NT2/D1 (cell line): ENCODE data around the gene SEC14L5.

Experiments
- DNase-seq: peaks from one replicate; pipeline ENCODE4 v3.0.0-alpha.2; 2011; ENCODE audit warnings: low read depth, low spot score
- H3K27me3 ChIP-seq: 2 replicates; pipeline ENCODE4 v1.6.0; 2011; ENCODE audit warnings: mild to moderate bottlenecking; ENCODE audit not compliant: insufficient read length, insufficient read depth
- H3K36me3 ChIP-seq: 2 replicates; pipeline ENCODE4 v1.6.1; 2011; ENCODE audit warnings: mild to moderate bottlenecking, low read length, mixed read lengths; ENCODE audit not compliant: insufficient read depth, insufficient read length
- H3K4me1 ChIP-seq: 2 replicates; pipeline ENCODE4 v1.5.1; 2011; ENCODE audit not compliant: insufficient read depth, insufficient read length
- H3K4me3 ChIP-seq: 2 replicates; pipeline ENCODE4 v1.5.1; 2011; ENCODE audit warnings: low read depth; ENCODE audit not compliant: insufficient read length
- H3K9ac ChIP-seq: 2 replicates; pipeline ENCODE4 v1.6.0; 2011; ENCODE audit warnings: low read depth; ENCODE audit not compliant: insufficient read length
- H3K9me3 ChIP-seq: 2 replicates; pipeline ENCODE4 v1.5.1; 2011; ENCODE audit warnings: mild to moderate bottlenecking, low read length; ENCODE audit not compliant: insufficient read depth
- SUZ12 ChIP-seq: IDR thresholded peaks from 2 replicates; pipeline ENCODE4 v1.6.1; 2011; ENCODE audit not compliant: insufficient read length, insufficient read depth; ENCODE audit errors: extremely low read depth
- YY1 ChIP-seq: IDR thresholded peaks from 2 replicates; pipeline ENCODE4 v1.6.1; 2011; ENCODE audit not compliant: insufficient read length, insufficient read depth
- ZNF274 ChIP-seq: IDR thresholded peaks from 2 replicates; pipeline ENCODE4 v1.6.1; 2011; ENCODE audit warnings: mild to moderate bottlenecking, low read depth, low read length

Gene SEC14L5

DNA sequence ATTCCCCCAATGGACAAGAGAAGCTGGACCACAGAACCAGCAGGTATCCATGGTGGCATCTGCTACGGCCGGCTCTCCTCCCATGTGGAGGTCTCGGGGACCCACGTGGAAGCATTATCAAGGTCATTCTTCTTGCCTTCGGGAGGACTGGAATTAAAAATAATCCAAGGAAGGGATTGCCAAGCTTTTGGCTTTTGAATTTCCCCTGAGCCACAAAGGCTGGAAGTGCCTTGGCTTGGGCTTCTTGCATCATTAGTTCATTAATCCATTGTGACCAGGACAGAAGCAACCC, 59.5 kb downstream of the SEC14L5 start:
- no peak overlapping the region for H3K4me3 ChIP-seq
- no peaks in the 10 kb centered on the region for H3K36me3 ChIP-seq
- H3K9ac ChIP-seq: no peak overlapping the region
- DNase-seq: no peak
- no peak for TF ChIP-seq SUZ12
- TF ChIP-seq ZNF274: no peak
- no peaks in the 10 kb centered on the region for H3K9me3 ChIP-seq
- no peaks in the 10 kb centered on the region for H3K27me3 ChIP-seq
- peaks cover 11% of the 10 kb centered on the region for H3K4me1 ChIP-seq

DNA sequence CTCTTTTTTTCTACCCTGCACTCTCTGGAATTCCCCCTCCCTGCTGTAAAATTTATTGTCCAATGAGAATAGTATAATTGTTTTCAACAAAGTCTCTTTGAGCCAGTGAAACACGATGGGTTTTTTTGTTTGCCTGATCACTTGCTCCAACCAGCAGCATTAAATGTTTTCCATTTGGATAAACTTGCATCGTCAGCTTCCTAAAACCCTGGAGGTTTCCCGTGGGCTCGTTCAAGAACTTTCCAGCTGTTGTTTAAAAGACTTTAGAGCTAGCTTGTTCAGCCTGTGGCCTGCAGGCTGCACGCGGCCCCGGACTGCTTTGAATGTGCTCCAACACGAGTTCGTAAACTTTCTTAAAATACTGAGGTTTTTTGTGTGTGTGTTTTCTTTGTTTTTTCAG, 60.7 kb downstream of the SEC14L5 start:
- DNase-seq: no peak
- Histone ChIP-seq H3K4me3 (no peak overlapping the region), H3K27me3 (no peaks in the 10 kb centered on the region), H3K4me1 (peaks cover 11% of the 10 kb centered on the region), H3K9me3 (no peaks in the 10 kb centered on the region), H3K36me3 (no peaks in the 10 kb centered on the region), H3K9ac (no peak overlapping the region)
- TF ChIP-seq ZNF274 (no peak), YY1 (no peak), SUZ12 (no peak)

DNA sequence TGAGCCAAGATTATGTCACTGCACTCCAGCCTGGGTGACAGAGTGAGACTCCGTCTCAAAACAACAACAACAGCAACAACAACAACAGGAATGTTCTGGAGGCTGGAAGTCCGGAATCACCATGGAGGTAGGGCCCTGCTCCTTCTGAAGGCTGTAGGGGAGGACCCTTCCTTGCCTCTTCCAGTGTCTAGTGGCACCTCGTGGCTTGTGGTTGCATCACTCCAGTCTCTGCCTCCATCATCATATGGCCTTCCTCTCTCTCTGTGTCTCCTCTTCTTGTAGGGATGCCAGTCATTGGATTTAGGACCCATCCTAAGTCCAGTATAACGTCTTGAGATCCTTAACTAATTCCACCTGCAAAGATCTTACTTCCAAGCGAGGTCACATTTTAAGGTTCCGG, 61.6 kb downstream of the SEC14L5 start:
- Histone ChIP-seq H3K4me1 (peaks cover 7% of the 10 kb centered on the region), H3K9ac (no peak overlapping the region), H3K9me3 (no peaks in the 10 kb centered on the region), H3K36me3 (peaks cover 5% of the 10 kb centered on the region), H3K27me3 (no peaks in the 10 kb centered on the region), H3K4me3 (no peak overlapping the region)
- TF ChIP-seq YY1: no peak
- TF ChIP-seq SUZ12: no peak
- TF ChIP-seq ZNF274: no peak
- no peak for DNase-seq

DNA sequence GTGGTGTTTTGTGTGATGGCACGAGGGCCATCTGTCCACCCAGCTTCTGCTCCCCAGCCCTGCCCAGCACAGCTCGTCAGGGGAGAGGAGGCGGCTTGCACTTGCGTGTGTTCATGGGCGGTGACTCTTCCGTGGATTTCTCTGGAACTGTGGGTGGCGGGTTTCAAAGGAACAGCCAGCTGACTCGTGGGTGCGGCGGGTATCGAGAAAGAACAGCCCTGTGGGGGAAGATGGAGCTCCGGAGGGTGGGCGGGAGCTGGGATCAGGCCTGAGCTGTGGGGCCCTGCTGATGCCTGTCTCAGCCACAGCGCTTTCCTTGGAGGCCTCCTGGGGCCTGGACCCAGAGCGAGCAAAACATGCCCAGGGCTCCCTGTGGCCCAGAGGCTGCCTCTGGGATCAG, 62.4 kb downstream of the SEC14L5 start:
- H3K9me3 ChIP-seq: no peaks in the 10 kb centered on the region
- no peak overlapping the region for H3K4me3 ChIP-seq
- H3K27me3 ChIP-seq: no peaks in the 10 kb centered on the region
- peaks cover 13% of the 10 kb centered on the region for H3K4me1 ChIP-seq
- no peak overlapping the region for H3K9ac ChIP-seq
- TF ChIP-seq YY1 (no peak), ZNF274 (no peak), SUZ12 (no peak)
- H3K36me3 ChIP-seq: peaks cover 9% of the 10 kb centered on the region
- DNase-seq: no peak

GRCh38 chr16:5022521-5022920, 64.4 kb downstream of the SEC14L5 start:
- Histone ChIP-seq H3K9me3 (no peaks in the 10 kb centered on the region), H3K4me3 (no peak overlapping the region), H3K4me1 (peaks cover 15% of the 10 kb centered on the region), H3K27me3 (no peaks in the 10 kb centered on the region), H3K36me3 (peaks cover 16% of the 10 kb centered on the region), H3K9ac (no peak overlapping the region)
- TF ChIP-seq YY1: no peak
- no peak for TF ChIP-seq ZNF274
- TF ChIP-seq SUZ12: no peak
- no peak for DNase-seq

GRCh38 chr16:5024632-5025031, 66.5 kb downstream of the SEC14L5 start:
- DNase-seq: no peak
- Histone ChIP-seq H3K9me3 (no peaks in the 10 kb centered on the region), H3K4me1 (peaks cover 15% of the 10 kb centered on the region), H3K36me3 (peaks cover 32% of the 10 kb centered on the region), H3K27me3 (no peaks in the 10 kb centered on the region), H3K9ac (peak overlapping the region; percentile 39), H3K4me3 (no peak overlapping the region)
- TF ChIP-seq SUZ12 (no peak), YY1 (no peak), ZNF274 (no peak)

DNA sequence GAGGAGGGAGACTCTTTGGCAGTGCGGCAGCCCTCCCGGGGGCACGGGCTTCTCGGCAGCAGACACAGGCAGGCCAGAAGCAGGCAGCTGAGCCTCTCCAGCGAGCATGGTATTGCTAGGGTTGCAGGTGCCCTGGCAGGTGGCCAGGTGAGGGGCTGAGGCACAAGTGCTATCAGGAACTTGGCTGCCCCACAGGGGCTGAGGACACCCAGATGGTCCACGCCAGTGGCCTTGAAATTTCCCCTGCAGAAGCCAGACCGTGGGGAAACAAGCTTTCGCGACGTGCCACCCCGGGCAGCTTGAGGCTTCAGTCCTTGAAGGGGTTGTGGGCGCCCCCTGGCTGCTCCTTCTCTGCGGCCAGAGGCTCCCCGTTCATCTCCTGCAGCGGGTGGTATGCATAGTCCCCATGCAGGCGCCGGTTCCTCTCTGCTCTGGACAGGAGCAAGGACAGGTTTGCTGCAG, 67.1 kb downstream of the SEC14L5 start:
- no peaks in the 10 kb centered on the region for H3K9me3 ChIP-seq
- no peaks in the 10 kb centered on the region for H3K27me3 ChIP-seq
- no peak overlapping the region for H3K4me3 ChIP-seq
- DNase-seq: peak; percentile 50
- peak overlapping the region; percentile 39 for H3K9ac ChIP-seq
- H3K36me3 ChIP-seq: peaks cover 33% of the 10 kb centered on the region
- peaks cover 15% of the 10 kb centered on the region for H3K4me1 ChIP-seq
- TF ChIP-seq ZNF274 (no peak), SUZ12 (no peak), YY1 (no peak)

DNA sequence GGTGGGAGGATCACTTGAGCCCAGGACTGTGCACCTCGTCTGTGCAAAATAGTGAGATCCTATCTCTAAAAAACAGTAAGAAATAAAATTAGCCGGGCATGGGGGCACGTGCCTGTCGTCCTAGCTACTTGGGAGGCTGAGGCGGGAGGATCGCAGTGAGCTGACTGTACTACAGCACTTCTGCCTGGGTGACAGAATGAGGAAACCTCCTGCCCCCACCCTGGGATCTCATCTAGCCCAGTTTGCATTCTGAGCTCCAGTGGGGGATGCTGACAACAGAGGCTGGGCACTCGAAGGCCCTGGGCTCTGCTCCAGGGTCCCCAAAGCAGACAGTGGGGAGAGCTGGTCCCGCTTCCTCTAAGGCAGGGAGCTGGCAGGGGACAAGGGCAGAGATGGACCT, 68.5 kb downstream of the SEC14L5 start:
- Histone ChIP-seq H3K4me3 (no peak overlapping the region), H3K4me1 (peaks cover 11% of the 10 kb centered on the region), H3K9ac (peak overlapping the region; percentile 44), H3K36me3 (peaks cover 42% of the 10 kb centered on the region), H3K27me3 (no peaks in the 10 kb centered on the region), H3K9me3 (no peaks in the 10 kb centered on the region)
- TF ChIP-seq SUZ12 (no peak), YY1 (no peak), ZNF274 (no peak)
- no peak for DNase-seq
